Eye (tissue), 1 donor: ENCODE measurements around the gene TBC1D23.

Source experiments
- DNase-seq: peaks from one replicate; pipeline ENCODE4 v3.0.0-alpha.2; 2015

TBC1D23 gene

GRCh38 chr3:100354850-100355249 lies 94.1 kb downstream of the TBC1D23 start:
- no peak for DNase-seq

- no peak for DNase-seq
These were observed 97.6 kb downstream of the TBC1D23 start for GRCh38 chr3:100358413-100358812.

- DNase-seq = no peak
These were observed 98.2 kb downstream of the TBC1D23 start for GRCh38 chr3:100359035-100359434.

GRCh38 chr3:100360757-100361496 lies 100.1 kb downstream of the TBC1D23 start:
- no peak for DNase-seq

- no peak for DNase-seq
These were observed 101.1 kb downstream of the TBC1D23 start for GRCh38 chr3:100361897-100362296.

GRCh38 chr3:100364421-100364820 lies 103.6 kb downstream of the TBC1D23 start:
- no peak for DNase-seq

- DNase-seq = no peak
These were observed 105.6 kb downstream of the TBC1D23 start for GRCh38 chr3:100366424-100366823.

GRCh38 chr3:100368441-100368840 lies 107.6 kb downstream of the TBC1D23 start:
- DNase-seq = no peak

GRCh38 chr3:100370756-100371155 lies 110.0 kb downstream of the TBC1D23 start:
- no peak for DNase-seq

GRCh38 chr3:100374521-100374920 lies 113.7 kb downstream of the TBC1D23 start:
- no peak for DNase-seq
